IMR-90 (cell line): ENCODE results near the gene COL28A1. TPM values are rescaled to one million over a fixed set of nuclear protein-coding genes. Genes with fewer than 3 reads are reported as not detected.

Experiments used
- ATAC-seq: fragments of 200-7000 bp; cut with Tn5 transposase; 2 replicates; pipeline ENCODE4 v1.9.1; 2020; ENCODE audit warnings: low read depth, mild to moderate bottlenecking, moderate library complexity
- BruUV-seq: library from RNA; stranded (reverse); fragments of 400-500 nt; replicated peaks from 2 replicates; lab custom pipeline; 2021; lab: Mats Ljungman, UMichigan
- CTCF ChIA-PET: fragments of 300-600 bp; formaldehyde crosslinking; extraction: SDS; loops from one replicate; lab custom pipeline; 2021; ENCODE audit warnings: antibody characterized with exemption; lab: Yijun Ruan, JAX
- POLR2A ChIA-PET: fragments of 300-600 bp; sonication (Branson Sonifier 250); formaldehyde crosslinking; loops from one replicate; lab custom pipeline; 2022; ENCODE audit warnings: antibody characterized with exemption; ENCODE audit not compliant: unreplicated experiment; lab: Charles Lee
- DNase-seq: peaks from one replicate; pipeline ENCODE4 v3.0.0; 2013
- H2AFZ ChIP-seq: replicated peaks from 2 replicates; pipeline ENCODE3; 2013; ENCODE audit warnings: low read length, mild to moderate bottlenecking; ENCODE audit not compliant: poor library complexity
- H2AK5ac ChIP-seq: 2 replicates; pipeline ENCODE4 v1.6.1; 2013; ENCODE audit warnings: low read depth, low read length, inconsistent platforms
- H2AK9ac ChIP-seq: replicated peaks from 2 replicates; pipeline ENCODE3; 2013; ENCODE audit warnings: mild to moderate bottlenecking, low read depth, low read length, moderate library complexity; ENCODE audit not compliant: poor library complexity
- H2BK120ac ChIP-seq: 2 replicates; pipeline ENCODE4 v1.6.1; 2013; ENCODE audit warnings: low read depth, low read length, inconsistent platforms
- H2BK15ac ChIP-seq: 3 replicates; pipeline ENCODE4 v1.6.1; 2013; ENCODE audit warnings: low read depth, low read length, inconsistent platforms
- H2BK20ac ChIP-seq: 2 replicates; pipeline ENCODE4 v1.6.1; 2013; ENCODE audit warnings: low read depth, mild to moderate bottlenecking, inconsistent platforms, low read length, moderate library complexity
- H2BK5ac ChIP-seq: 2 replicates; pipeline ENCODE4 v1.6.1; 2013; ENCODE audit warnings: mild to moderate bottlenecking, low read depth, low read length, inconsistent platforms; ENCODE audit not compliant: poor library complexity, severe bottlenecking
- H3K14ac ChIP-seq: replicated peaks from 2 replicates; pipeline ENCODE4 v1.6.1; 2013; ENCODE audit warnings: low read depth, low read length, inconsistent platforms
- H3K18ac ChIP-seq: 2 replicates; pipeline ENCODE4 v1.6.1; 2013; ENCODE audit warnings: low read depth, low read length, control low read depth
- H3K23ac ChIP-seq: 2 replicates; pipeline ENCODE4 v1.6.1; 2013; ENCODE audit warnings: low read depth, low read length, inconsistent platforms
- H3K27ac ChIP-seq: 2 replicates; pipeline ENCODE4 v1.5.1; 2013; ENCODE audit warnings: mild to moderate bottlenecking, control low read depth, low read length; ENCODE audit not compliant: insufficient read depth
- H3K27me3 ChIP-seq: 2 replicates; pipeline ENCODE4 v1.6.1; 2013; ENCODE audit warnings: low read length; ENCODE audit not compliant: control insufficient read depth, insufficient read depth
- H3K36me3 ChIP-seq: 2 replicates; pipeline ENCODE4 v1.6.1; 2013; ENCODE audit warnings: low read length, mixed read lengths; ENCODE audit not compliant: control insufficient read depth, insufficient read depth
- H3K4ac ChIP-seq: 2 replicates; pipeline ENCODE4 v1.6.1; 2013; ENCODE audit warnings: low read depth, low read length, inconsistent platforms
- H3K4me1 ChIP-seq: 2 replicates; pipeline ENCODE4 v1.6.1; 2013; ENCODE audit warnings: low read length, mixed read lengths; ENCODE audit not compliant: control insufficient read depth, insufficient read depth
- H3K4me2 ChIP-seq: 2 replicates; pipeline ENCODE4 v1.6.1; 2013; ENCODE audit warnings: low read depth, mild to moderate bottlenecking, control low read depth, low read length, moderate library complexity
- H3K4me3 ChIP-seq: 2 replicates; pipeline ENCODE4 v1.5.1; 2013; ENCODE audit warnings: low read depth, mild to moderate bottlenecking, control low read depth, low read length, moderate library complexity; ENCODE audit not compliant: insufficient read depth
- H3K56ac ChIP-seq: 2 replicates; pipeline ENCODE4 v1.6.1; 2013; ENCODE audit warnings: low read length, inconsistent platforms; ENCODE audit not compliant: insufficient read depth; ENCODE audit errors: extremely low read depth
- H3K79me1 ChIP-seq, 2 experiments: 2 replicates each; pipeline ENCODE4 v1.6.1; 2013; ENCODE audit warnings: low read length in 2 of 2, inconsistent platforms in 1 of 2, low read depth in 1 of 2
- H3K9ac ChIP-seq: 2 replicates; pipeline ENCODE4 v1.6.1; 2013; ENCODE audit warnings: low read depth, low read length, control low read depth
- H3K9me1 ChIP-seq: 2 replicates; pipeline ENCODE4 v1.6.1; 2013; ENCODE audit warnings: low read length, inconsistent platforms; ENCODE audit not compliant: insufficient read depth
- H3K9me3 ChIP-seq: 2 replicates; pipeline ENCODE4 v1.6.1; 2013; ENCODE audit warnings: low read length; ENCODE audit not compliant: control insufficient read depth, insufficient read depth
- H4K20me1 ChIP-seq: 2 replicates; pipeline ENCODE4 v1.6.1; 2013; ENCODE audit warnings: low read length, inconsistent platforms; ENCODE audit not compliant: insufficient read depth
- H4K5ac ChIP-seq: 2 replicates; pipeline ENCODE4 v1.6.1; 2013; ENCODE audit warnings: mild to moderate bottlenecking, low read depth, low read length, control low read depth
- H4K8ac ChIP-seq, 2 experiments: 2 replicates each; pipeline ENCODE4 v1.6.1; 2013; ENCODE audit warnings: low read depth in 2 of 2, low read length in 2 of 2, control low read depth in 1 of 2, inconsistent platforms in 1 of 2
- H4K91ac ChIP-seq: 2 replicates; pipeline ENCODE4 v1.6.1; 2013; ENCODE audit warnings: low read depth, low read length, inconsistent platforms; ENCODE audit not compliant: insufficient read depth
- BHLHE40 ChIP-seq: fragments of 150-350 bp; IDR thresholded peaks from 2 replicates; pipeline ENCODE4 v1.6.1; 2016; ENCODE audit warnings: mild to moderate bottlenecking, low read depth, low read length
- CEBPB ChIP-seq: IDR thresholded peaks from 2 replicates; pipeline ENCODE4 v1.6.1; 2012; ENCODE audit warnings: low read depth, low read length, improper control_type of control experiment
- CHD1 ChIP-seq: IDR thresholded peaks from 2 replicates; pipeline ENCODE4 v1.6.1; 2012; ENCODE audit warnings: low read depth, low read length, improper control_type of control experiment
- CTCF ChIP-seq: conservative IDR thresholded peaks from 2 replicates; pipeline ENCODE4 v1.5.1; 2012; ENCODE audit warnings: mild to moderate bottlenecking, low read depth, low read length, improper control_type of control experiment
- ELK1 ChIP-seq: fragments of 150-350 bp; IDR thresholded peaks from 2 replicates; pipeline ENCODE4 v1.6.1; 2016; ENCODE audit warnings: low read depth, mild to moderate bottlenecking, low read length, moderate library complexity, borderline replicate concordance
- FOS ChIP-seq: fragments of 150-350 bp; IDR thresholded peaks from 2 replicates; pipeline ENCODE4 v1.6.1; 2016; ENCODE audit warnings: low read depth, low read length
- MAFK ChIP-seq: IDR thresholded peaks from 2 replicates; pipeline ENCODE4 v1.6.1; 2012; ENCODE audit warnings: low read depth, low read length, improper control_type of control experiment
- MAZ ChIP-seq: IDR thresholded peaks from 2 replicates; pipeline ENCODE4 v1.6.1; 2012; ENCODE audit warnings: low read depth, mild to moderate bottlenecking, low read length, improper control_type of control experiment, moderate library complexity, borderline replicate concordance
- MXI1 ChIP-seq: IDR thresholded peaks from 2 replicates; pipeline ENCODE4 v1.6.1; 2012; ENCODE audit warnings: low read depth, mild to moderate bottlenecking, low read length, moderate library complexity, borderline replicate concordance
- NFE2L2 ChIP-seq: fragments of 150-350 bp; IDR thresholded peaks from 2 replicates; pipeline ENCODE4 v1.6.1; 2016; ENCODE audit warnings: low read depth, mild to moderate bottlenecking, low read length
- POLR2A ChIP-seq: IDR thresholded peaks from 2 replicates; pipeline ENCODE4 v1.6.1; 2012; ENCODE audit warnings: mild to moderate bottlenecking, low read depth, low read length
- RAD21 ChIP-seq: IDR thresholded peaks from 2 replicates; pipeline ENCODE4 v1.6.1; 2012; ENCODE audit warnings: low read length, improper control_type of control experiment
- RFX5 ChIP-seq: IDR thresholded peaks from 2 replicates; pipeline ENCODE4 v1.8.0; 2012; ENCODE audit warnings: low read depth, mild to moderate bottlenecking, low read length, moderate library complexity
- SMC3 ChIP-seq: fragments of 150-350 bp; IDR thresholded peaks from 2 replicates; pipeline ENCODE4 v1.6.1; 2016; ENCODE audit warnings: low read depth, mild to moderate bottlenecking, antibody characterized with exemption, low read length, moderate library complexity
- USF2 ChIP-seq: fragments of 150-350 bp; IDR thresholded peaks from 2 replicates; pipeline ENCODE4 v1.6.1; 2017; ENCODE audit warnings: mild to moderate bottlenecking, antibody characterized with exemption, low read length, low read depth
- WGBS, 2 experiments: methylation state at CpG; one replicate each; pipeline versions ENCODE4 v1.1.5 to v1.1.7; 2013; ENCODE audit warnings: missing lambda C conversion rate in 2 of 2; ENCODE audit not compliant: insufficient read length in 1 of 2; ENCODE audit errors: extremely low coverage in 2 of 2; 5-methylcytosine and 5-hydroxymethylcytosine counted together
- dilution Hi-C: fragments of 300-500 bp; cut with HindIII; formaldehyde crosslinking; loops from one replicate; pipeline ENCODE4 v1.14.3; 2018; ENCODE audit warnings: low sequenced_read_pairs; ENCODE audit not compliant: unreplicated experiment
- in situ Hi-C: fragments of 300-500 bp; cut with MboI; formaldehyde crosslinking; loops from 3 replicates; pipeline ENCODE4 v1.14.3; 2019; ENCODE audit warnings: low sequenced_read_pairs, inconsistent platforms, mixed read lengths
- intact Hi-C: fragments of 100-400 bp; cut with micrococcal nuclease; formaldehyde crosslinking; loops from 2 replicates; pipeline ENCODE4 v1.10.0; 2022
- polyA plus RNA-seq, 3 experiments: library from polyadenylated mRNA; depleted of rRNA; stranded (reverse); fragments of >200 nt; gene quantifications; 2 replicates each; pipeline ENCODE4 v1.2.3, GENCODE V29; 2012; ENCODE audit warnings: low replicate concordance in 1 of 3
- total RNA-seq: library from RNA; depleted of rRNA; stranded (reverse); fragments of >200 nt; gene quantifications from 2 replicates; pipeline ENCODE4 v1.2.3, GENCODE V29; 2012

COL28A1 gene
- total and polyA plus RNA-seq, 2 of the 4 experiments (the other 2 are of a cell fraction) = under 0.01 to 0.05 TPM

GRCh38 chr7:7405461-7405860 lies 130.2 kb downstream of the COL28A1 start (continued):
- no peak for TF ChIP-seq MAFK
- no peak for TF ChIP-seq NFE2L2
- no peak for TF ChIP-seq SMC3
- no peak for TF ChIP-seq CHD1

GRCh38 chr7:7399707-7400106 lies 136.0 kb downstream of the COL28A1 start:
- no peak overlapping the region for H3K9ac ChIP-seq
- TF ChIP-seq RAD21 = no peak
- no peak for TF ChIP-seq MXI1
- no peak for TF ChIP-seq FOS
- TF ChIP-seq CTCF = no peak
- no peak for TF ChIP-seq MAFK
- TF ChIP-seq POLR2A = no peak
- TF ChIP-seq BHLHE40 = no peak
- TF ChIP-seq USF2 = no peak
- TF ChIP-seq CHD1 = no peak
- no peak for TF ChIP-seq NFE2L2
- no peak for TF ChIP-seq ELK1
- no peak for TF ChIP-seq SMC3
- no peak for TF ChIP-seq RFX5
- TF ChIP-seq CEBPB = no peak
- TF ChIP-seq MAZ = no peak

More at GRCh38 chr7:7399707-7400106, 136.0 kb downstream of the COL28A1 start:
- Histone ChIP-seq H3K18ac (no peak overlapping the region), H2BK120ac (no peak overlapping the region), H2AK5ac (no peak overlapping the region), H3K36me3 (no peaks in the 10 kb centered on the region), H2AFZ (no peak overlapping the region), H2BK15ac (no peak overlapping the region), H4K5ac (no peak overlapping the region), H2AK9ac (no peak overlapping the region), H4K91ac (no peak overlapping the region), H3K56ac (no peak overlapping the region), H3K9me1 (no peaks in the 10 kb centered on the region), H3K9me3 (no peaks in the 10 kb centered on the region), H3K27ac (no peak overlapping the region), H3K14ac (no peak overlapping the region), H4K20me1 (no peaks in the 10 kb centered on the region), H3K4ac (no peak overlapping the region), H2BK20ac (no peak overlapping the region), H4K8ac (no peak overlapping the region), H3K27me3 (no peaks in the 10 kb centered on the region), H2BK5ac (no peak overlapping the region), H3K4me1 (no peaks in the 10 kb centered on the region), H3K4me3 (no peak overlapping the region), H3K4me2 (no peak overlapping the region), H3K23ac (no peak overlapping the region), H3K79me1 (no peaks in the 10 kb centered on the region)
- intact Hi-C loops (no loop called here), in situ Hi-C loops (no loop called here), dilution Hi-C loops (no loop called here)
- no TSS peak for BruUV-seq
- POLR2A ChIA-PET = no interaction called here
- ATAC-seq (no peak), DNase-seq (no peak)
- no CpG with 5 or more reads among the region's 2 CpGs for WGBS, 2 experiments
- CTCF ChIA-PET = no interaction called here
